ENCODE measurements around the gene KLF6.

DNA sequence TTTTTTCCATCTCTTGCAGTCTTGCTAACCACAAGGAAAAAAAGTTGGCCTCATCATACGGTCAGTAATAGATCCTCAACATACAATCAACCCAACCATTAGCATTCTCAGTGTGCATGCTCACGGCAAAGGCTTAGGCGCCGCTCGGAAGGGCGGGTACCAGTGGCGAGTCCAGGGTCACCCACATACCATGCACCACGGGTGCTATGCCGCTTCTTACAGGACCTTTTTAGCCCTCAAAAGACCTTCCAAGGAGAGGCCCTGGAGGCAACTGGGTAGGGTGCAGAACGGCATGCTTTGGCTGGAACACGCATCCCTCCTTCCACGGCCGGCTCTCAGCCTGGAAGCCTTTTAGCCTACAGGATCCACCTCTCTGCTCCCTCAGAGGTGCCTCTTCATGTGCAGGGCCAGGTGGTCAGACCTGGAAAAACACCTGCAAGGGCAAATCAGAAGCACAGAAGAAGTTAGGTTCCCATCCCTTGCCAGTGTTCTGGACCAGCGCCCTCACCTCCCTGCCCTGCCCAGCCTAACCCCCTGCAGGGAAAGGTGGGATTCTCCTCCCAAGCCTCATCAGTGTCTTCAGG lies 5.8 kb downstream of the KLF6 start:
- TF ChIP-seq, protein P1, sequence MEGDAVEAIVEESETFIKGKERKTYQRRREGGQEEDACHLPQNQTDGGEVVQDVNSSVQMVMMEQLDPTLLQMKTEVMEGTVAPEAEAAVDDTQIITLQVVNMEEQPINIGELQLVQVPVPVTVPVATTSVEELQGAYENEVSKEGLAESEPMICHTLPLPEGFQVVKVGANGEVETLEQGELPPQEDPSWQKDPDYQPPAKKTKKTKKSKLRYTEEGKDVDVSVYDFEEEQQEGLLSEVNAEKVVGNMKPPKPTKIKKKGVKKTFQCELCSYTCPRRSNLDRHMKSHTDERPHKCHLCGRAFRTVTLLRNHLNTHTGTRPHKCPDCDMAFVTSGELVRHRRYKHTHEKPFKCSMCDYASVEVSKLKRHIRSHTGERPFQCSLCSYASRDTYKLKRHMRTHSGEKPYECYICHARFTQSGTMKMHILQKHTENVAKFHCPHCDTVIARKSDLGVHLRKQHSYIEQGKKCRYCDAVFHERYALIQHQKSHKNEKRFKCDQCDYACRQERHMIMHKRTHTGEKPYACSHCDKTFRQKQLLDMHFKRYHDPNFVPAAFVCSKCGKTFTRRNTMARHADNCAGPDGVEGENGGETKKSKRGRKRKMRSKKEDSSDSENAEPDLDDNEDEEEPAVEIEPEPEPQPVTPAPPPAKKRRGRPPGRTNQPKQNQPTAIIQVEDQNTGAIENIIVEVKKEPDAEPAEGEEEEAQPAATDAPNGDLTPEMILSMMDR (conservative IDR thresholded peaks at IDR 0.05 in 1 of 2, IDR thresholded peaks at IDR 0.05 in 1 of 2; ENCODE audit: extremely low read depth in 1 of 2, insufficient read depth in 1 of 2, low read depth in 1 of 2, low read length in 2 of 2) = no peak
- no peak for TF ChIP-seq EZH2 (IDR thresholded peaks at IDR 0.05; ENCODE audit: borderline replicate concordance, low read length)
